Gastrocnemius medialis (tissue), 4 donors: ENCODE results near the gene EPS8L2.

Experiments
- CTCF ChIP-seq, 5 experiments: fragments of 450-650 bp in 3 of 5; fragments of 200-600 bp in 2 of 5; sonication (generic) in 2 of 5; IDR thresholded peaks in 4 of 5; conservative IDR thresholded peaks in 1 of 5; 1 replicate in 4 of 5; 2 replicates in 1 of 5; pipeline ENCODE4 v1.5.1; 2016 to 2019; ENCODE audit warnings: antibody characterized with exemption in 5 of 5, mild to moderate bottlenecking in 3 of 5, moderate library complexity in 3 of 5
- POLR2A ChIP-seq, 2 donors: fragments of 450-650 bp; IDR thresholded peaks; one replicate each; pipeline ENCODE4 v1.6.1; 2017; ENCODE audit warnings: antibody characterized with exemption in 2 of 2, mild to moderate bottlenecking in 2 of 2, moderate library complexity in 2 of 2

GRCh38 chr11:686451-687243, 19.4 kb upstream of the EPS8L2 start:
- TF ChIP-seq CTCF (IDR thresholded peaks at IDR 0.05 in 4 of 5, conservative IDR thresholded peaks at IDR 0.05 in 1 of 5): no peak
- TF ChIP-seq POLR2A (IDR thresholded peaks at IDR 0.05): no peak
